ENCODE data around the gene AGBL1. TPM values are rescaled to one million over a fixed set of nuclear protein-coding genes. Genes with fewer than 3 reads are reported as not detected.

The AGBL1 gene
- total RNA-seq, 6 experiments from 2014 or later: not detected

- Histone ChIP-seq H3K4me3 (no peak overlapping the region), H3K4me1 (no peaks in the 10 kb centered on the region), H3K36me3 (no peaks in the 10 kb centered on the region), H3K9me3 (no peaks in the 10 kb centered on the region), H3K27me3 (no peaks in the 10 kb centered on the region), H3K27ac (no peak overlapping the region)
- DNase-seq: no peak
- intact Hi-C loops (cut with DNase I): no loop called here
- TF ChIP-seq CTCF (IDR thresholded peaks at IDR 0.05) (no peak), POLR2A (IDR thresholded peaks at IDR 0.05) (no peak)
- 62% methylated on average over 2 of the region's 2 CpGs for WGBS (ENCODE audit: insufficient coverage, low coverage, low lambda C conversion rate, missing lambda C conversion rate)
- ATAC-seq: no peak
Measured at GRCh38 chr15:86481720-86482119, 402.0 kb downstream of the AGBL1 start.

- ATAC-seq: no peak
- Histone ChIP-seq H3K36me3 (no peaks in the 10 kb centered on the region), H3K4me1 (no peaks in the 10 kb centered on the region), H3K9me3 (no peaks in the 10 kb centered on the region), H3K4me3 (no peak overlapping the region), H3K27me3 (no peaks in the 10 kb centered on the region), H3K27ac (no peak overlapping the region)
- no peak for TF ChIP-seq POLR2A (IDR thresholded peaks at IDR 0.05)
- no peak for TF ChIP-seq CTCF (IDR thresholded peaks at IDR 0.05)
- no peak for DNase-seq
- intact Hi-C loops (cut with DNase I): no loop called here
- WGBS (ENCODE audit: insufficient coverage, low coverage, low lambda C conversion rate, missing lambda C conversion rate): 0% methylated on average over 1 of the region's 1 CpG
Measured at GRCh38 chr15:86483936-86484335, 404.3 kb downstream of the AGBL1 start.

GRCh38 chr15:86488046-86488445 lies 408.4 kb downstream of the AGBL1 start:
- no peak for ATAC-seq
- intact Hi-C loops (cut with DNase I): no loop called here
- 20% methylated on average over 3 of the region's 3 CpGs for WGBS (ENCODE audit: insufficient coverage, low coverage, low lambda C conversion rate, missing lambda C conversion rate)
- Histone ChIP-seq H3K36me3 (no peaks in the 10 kb centered on the region), H3K27ac (no peak overlapping the region), H3K9me3 (no peaks in the 10 kb centered on the region), H3K4me1 (no peaks in the 10 kb centered on the region), H3K27me3 (no peaks in the 10 kb centered on the region), H3K4me3 (no peak overlapping the region)
- DNase-seq: no peak
- TF ChIP-seq CTCF (IDR thresholded peaks at IDR 0.05) (no peak), POLR2A (IDR thresholded peaks at IDR 0.05) (no peak)

GRCh38 chr15:86489981-86490380 lies 410.3 kb downstream of the AGBL1 start:
- DNase-seq (no peak), ATAC-seq (no peak)
- intact Hi-C loops (cut with DNase I): no loop called here
- no peaks in the 10 kb centered on the region for H3K9me3 ChIP-seq
- H3K36me3 ChIP-seq: no peaks in the 10 kb centered on the region
- no peaks in the 10 kb centered on the region for H3K4me1 ChIP-seq
- no peaks in the 10 kb centered on the region for H3K27me3 ChIP-seq
- H3K27ac ChIP-seq: no peak overlapping the region
- 26% methylated on average over 5 of the region's 5 CpGs for WGBS (ENCODE audit: insufficient coverage, low coverage, low lambda C conversion rate, missing lambda C conversion rate)
- TF ChIP-seq CTCF (IDR thresholded peaks at IDR 0.05) (no peak), POLR2A (IDR thresholded peaks at IDR 0.05) (no peak)
- H3K4me3 ChIP-seq: no peak overlapping the region

GRCh38 chr15:86491118-86491517 lies 411.4 kb downstream of the AGBL1 start:
- intact Hi-C loops (cut with DNase I): no loop called here

More at GRCh38 chr15:86491118-86491517, 411.4 kb downstream of the AGBL1 start:
- Histone ChIP-seq H3K4me3 (no peak overlapping the region), H3K27me3 (no peaks in the 10 kb centered on the region), H3K36me3 (no peaks in the 10 kb centered on the region), H3K27ac (no peak overlapping the region), H3K4me1 (no peaks in the 10 kb centered on the region), H3K9me3 (no peaks in the 10 kb centered on the region)
- TF ChIP-seq POLR2A (IDR thresholded peaks at IDR 0.05) (no peak), CTCF (IDR thresholded peaks at IDR 0.05) (no peak)
- WGBS (ENCODE audit: insufficient coverage, low coverage, low lambda C conversion rate, missing lambda C conversion rate): 38% methylated on average over 2 of the region's 2 CpGs
- no peak for ATAC-seq
- DNase-seq: no peak

Data from right lobe of liver (tissue), 6 donors.